Ectodermal cell (in vitro differentiated cells): ENCODE measurements around the gene MEN1.
"Not testable (repeated sequence)": the region's sequence is repeated elsewhere in the genome, so short reads cannot be mapped to it uniquely, and the experiment has no call there.

ENCODE experiments used
- H3K27ac ChIP-seq: 2 replicates; pipeline ENCODE4 v1.7.0; 2013; ENCODE audit warnings: mild to moderate bottlenecking, low read depth, low read length; ENCODE audit not compliant: insufficient read depth, poor library complexity, severe bottlenecking
- H3K27me3 ChIP-seq: 2 replicates; pipeline ENCODE4 v1.7.0; 2013; ENCODE audit warnings: mild to moderate bottlenecking, low read length; ENCODE audit not compliant: insufficient read depth, control insufficient read depth, poor library complexity, severe bottlenecking
- H3K36me3 ChIP-seq: one replicate; pipeline ENCODE4 v1.7.0; 2013; ENCODE audit warnings: low read length; ENCODE audit not compliant: control insufficient read depth, insufficient read depth
- H3K4me1 ChIP-seq: one replicate; pipeline ENCODE4 v1.7.0; 2013; ENCODE audit warnings: low read length; ENCODE audit not compliant: control insufficient read depth, insufficient read depth
- H3K4me3 ChIP-seq: 2 replicates; pipeline ENCODE4 v1.7.0; 2013; ENCODE audit warnings: low read depth, low read length, control low read depth; ENCODE audit not compliant: insufficient read depth
- H3K9me3 ChIP-seq: 2 replicates; pipeline ENCODE4 v1.7.0; 2013; ENCODE audit warnings: mild to moderate bottlenecking, low read length, moderate library complexity; ENCODE audit not compliant: control insufficient read depth
- WGBS, 2 experiments: methylation state at CpG; one replicate each; pipeline ENCODE4 v1.1.7; 2013; ENCODE audit warnings: missing lambda C conversion rate in 2 of 2; 5-methylcytosine and 5-hydroxymethylcytosine counted together

The MEN1 gene

DNA sequence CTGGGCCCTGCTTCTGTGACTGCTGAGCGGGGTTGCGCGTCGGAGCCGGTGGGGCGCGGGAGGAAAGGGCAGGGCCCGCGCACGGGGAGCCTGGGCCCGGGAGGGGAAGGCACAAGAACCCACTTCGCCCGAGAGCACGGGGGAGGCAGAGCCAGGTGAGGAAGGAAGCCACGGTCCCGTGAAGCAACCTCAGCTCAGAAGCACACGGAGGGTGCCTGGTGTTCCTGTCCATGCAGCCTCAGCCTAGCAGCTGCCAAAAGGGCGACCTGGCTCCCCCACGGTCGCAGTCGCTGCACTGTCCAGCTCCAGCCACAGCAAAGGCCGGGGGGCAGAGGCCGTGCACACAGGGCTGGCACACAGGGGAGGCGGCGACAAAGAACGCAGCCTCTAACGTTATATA, 43.4 kb upstream of the MEN1 start:
- Histone ChIP-seq H3K4me1 (peaks cover 4% of the 10 kb centered on the region), H3K36me3 (peaks cover 8% of the 10 kb centered on the region), H3K27ac (no peak overlapping the region)

GRCh38 chr11:64852804-64853509, 42.6 kb upstream of the MEN1 start:
- H3K27me3 ChIP-seq = no peaks in the 10 kb centered on the region
- H3K4me1 ChIP-seq = peaks cover 4% of the 10 kb centered on the region
- H3K9me3 ChIP-seq = no peaks in the 10 kb centered on the region
- peaks cover 8% of the 10 kb centered on the region for H3K36me3 ChIP-seq
- no peak overlapping the region for H3K4me3 ChIP-seq
- 90% methylated on average over 24 of the region's 24 CpGs for WGBS, 2 experiments
- H3K27ac ChIP-seq = no peak overlapping the region

More for the DNA sequence above, 43.4 kb upstream of the MEN1 start:
- H3K9me3 ChIP-seq = no peaks in the 10 kb centered on the region
- H3K27me3 ChIP-seq = no peaks in the 10 kb centered on the region
- WGBS, 2 experiments = 91 to 92% methylated on average over 27 of the region's 27 CpGs
- no peak overlapping the region for H3K4me3 ChIP-seq

DNA sequence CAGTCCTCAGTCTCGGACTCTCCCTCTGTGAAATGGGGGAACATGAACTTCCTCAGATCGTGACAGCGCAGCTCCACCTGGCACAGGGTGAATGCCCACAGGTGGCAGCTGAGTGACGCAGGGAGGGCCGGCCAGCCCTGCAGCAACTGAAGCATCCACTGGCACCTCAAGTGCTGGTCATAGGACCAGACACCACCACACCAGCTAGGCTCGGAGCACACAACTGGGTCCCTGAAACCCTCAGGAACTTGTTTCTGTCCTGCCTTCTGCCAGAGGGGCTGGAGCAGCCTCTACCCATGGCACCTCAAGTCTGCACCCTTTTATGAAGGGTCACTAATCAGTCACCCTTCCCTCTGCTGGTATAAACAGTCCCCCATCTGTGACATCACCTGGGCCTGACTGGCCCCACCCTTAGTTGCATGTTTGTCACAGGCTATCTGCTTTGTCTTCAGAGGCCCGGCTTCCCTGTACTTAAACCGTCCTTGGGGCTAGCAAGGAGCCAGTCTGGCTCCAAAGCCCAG, 41.5 kb upstream of the MEN1 start:
- peaks cover 8% of the 10 kb centered on the region for H3K36me3 ChIP-seq
- no peak overlapping the region for H3K27ac ChIP-seq
- no peaks in the 10 kb centered on the region for H3K27me3 ChIP-seq
- H3K4me3 ChIP-seq = no peak overlapping the region
- H3K4me1 ChIP-seq = peaks cover 4% of the 10 kb centered on the region
- no peaks in the 10 kb centered on the region for H3K9me3 ChIP-seq
- 94% methylated on average over 8 of the region's 8 CpGs for WGBS, 2 experiments

GRCh38 chr11:64850979-64851567, 40.7 kb upstream of the MEN1 start:
- H3K36me3 ChIP-seq = peaks cover 8% of the 10 kb centered on the region
- 66 to 71% methylated on average over 13 of the region's 13 CpGs for WGBS, 2 experiments

GRCh38 chr11:64849598-64850356, 39.4 kb upstream of the MEN1 start:
- no peak overlapping the region for H3K27ac ChIP-seq
- H3K4me1 ChIP-seq = peaks cover 4% of the 10 kb centered on the region
- no peaks in the 10 kb centered on the region for H3K9me3 ChIP-seq
- H3K36me3 ChIP-seq = peaks cover under 1% of the 10 kb centered on the region
- H3K4me3 ChIP-seq = no peak overlapping the region
- peaks cover 6% of the 10 kb centered on the region for H3K27me3 ChIP-seq
- 92 to 93% methylated on average over 19 of the region's 19 CpGs for WGBS, 2 experiments

More at GRCh38 chr11:64850979-64851567, 40.7 kb upstream of the MEN1 start:
- H3K9me3 ChIP-seq = no peaks in the 10 kb centered on the region
- H3K4me3 ChIP-seq = no peak overlapping the region
- H3K27ac ChIP-seq = no peak overlapping the region
- no peaks in the 10 kb centered on the region for H3K27me3 ChIP-seq
- peaks cover 4% of the 10 kb centered on the region for H3K4me1 ChIP-seq

GRCh38 chr11:64848826-64849597, 38.7 kb upstream of the MEN1 start:
- H3K36me3 ChIP-seq = no peaks in the 10 kb centered on the region
- peaks cover 14% of the 10 kb centered on the region for H3K27me3 ChIP-seq
- H3K4me3 ChIP-seq = no peak overlapping the region
- 82 to 84% methylated on average over 16 of the region's 16 CpGs for WGBS, 2 experiments
- no peak overlapping the region for H3K27ac ChIP-seq
- H3K9me3 ChIP-seq = no peaks in the 10 kb centered on the region
- H3K4me1 ChIP-seq = peaks cover 5% of the 10 kb centered on the region

GRCh38 chr11:64848214-64848825, 38.0 kb upstream of the MEN1 start:
- H3K4me3 ChIP-seq = no peak overlapping the region
- WGBS, 2 experiments = 84 to 88% methylated on average over 6 of the region's 6 CpGs
- H3K4me1 ChIP-seq = peaks cover 10% of the 10 kb centered on the region
- H3K9me3 ChIP-seq = no peaks in the 10 kb centered on the region
- no peak overlapping the region for H3K27ac ChIP-seq
- H3K36me3 ChIP-seq = no peaks in the 10 kb centered on the region
- peaks cover 21% of the 10 kb centered on the region for H3K27me3 ChIP-seq

- H3K4me3 ChIP-seq = no peak overlapping the region
- no peaks in the 10 kb centered on the region for H3K36me3 ChIP-seq
- H3K9me3 ChIP-seq = no peaks in the 10 kb centered on the region
- 41% methylated on average over 13 of the region's 13 CpGs for WGBS, 2 experiments
- no peak overlapping the region for H3K27ac ChIP-seq
- H3K27me3 ChIP-seq = peaks cover 22% of the 10 kb centered on the region
- H3K4me1 ChIP-seq = peaks cover 22% of the 10 kb centered on the region
These were observed 36.8 kb upstream of the MEN1 start for GRCh38 chr11:64846998-64847666.

GRCh38 chr11:64845776-64846129, 35.4 kb upstream of the MEN1 start:
- peaks cover 22% of the 10 kb centered on the region for H3K27me3 ChIP-seq
- 87 to 90% methylated on average over 8 of the region's 8 CpGs for WGBS, 2 experiments
- not testable (repeated sequence) for H3K36me3 ChIP-seq, H3K27ac ChIP-seq, H3K4me3 ChIP-seq, H3K9me3 ChIP-seq
- peaks cover 22% of the 10 kb centered on the region for H3K4me1 ChIP-seq
